ENCODE data around the gene SF3B4.

The SF3B4 gene

DNA sequence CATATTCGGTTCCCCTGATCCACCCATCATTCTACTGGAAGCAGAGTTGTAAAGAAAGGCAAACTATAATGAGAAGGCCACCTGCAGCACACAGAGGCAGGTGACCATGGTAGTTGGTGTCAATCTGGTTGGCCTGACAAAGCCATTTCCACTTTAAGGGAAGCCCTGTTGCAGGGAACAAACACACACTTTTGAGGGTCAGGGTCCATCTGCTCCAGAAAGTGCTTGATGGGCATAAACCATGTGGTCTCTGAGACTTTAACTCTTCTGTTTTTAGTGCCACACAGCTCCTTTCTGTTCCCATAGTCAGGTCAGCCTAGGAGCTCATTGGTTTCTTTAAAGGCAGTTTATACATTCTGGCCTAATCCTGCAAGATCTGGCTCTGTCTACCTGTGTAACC lies 45.7 kb downstream of the SF3B4 start:
- no peak for ATAC-seq (ENCODE audit: low read depth)
- H3K27ac ChIP-seq (ENCODE audit: poor library complexity, severe bottlenecking) = no peak overlapping the region
- TF ChIP-seq, protein P1, sequence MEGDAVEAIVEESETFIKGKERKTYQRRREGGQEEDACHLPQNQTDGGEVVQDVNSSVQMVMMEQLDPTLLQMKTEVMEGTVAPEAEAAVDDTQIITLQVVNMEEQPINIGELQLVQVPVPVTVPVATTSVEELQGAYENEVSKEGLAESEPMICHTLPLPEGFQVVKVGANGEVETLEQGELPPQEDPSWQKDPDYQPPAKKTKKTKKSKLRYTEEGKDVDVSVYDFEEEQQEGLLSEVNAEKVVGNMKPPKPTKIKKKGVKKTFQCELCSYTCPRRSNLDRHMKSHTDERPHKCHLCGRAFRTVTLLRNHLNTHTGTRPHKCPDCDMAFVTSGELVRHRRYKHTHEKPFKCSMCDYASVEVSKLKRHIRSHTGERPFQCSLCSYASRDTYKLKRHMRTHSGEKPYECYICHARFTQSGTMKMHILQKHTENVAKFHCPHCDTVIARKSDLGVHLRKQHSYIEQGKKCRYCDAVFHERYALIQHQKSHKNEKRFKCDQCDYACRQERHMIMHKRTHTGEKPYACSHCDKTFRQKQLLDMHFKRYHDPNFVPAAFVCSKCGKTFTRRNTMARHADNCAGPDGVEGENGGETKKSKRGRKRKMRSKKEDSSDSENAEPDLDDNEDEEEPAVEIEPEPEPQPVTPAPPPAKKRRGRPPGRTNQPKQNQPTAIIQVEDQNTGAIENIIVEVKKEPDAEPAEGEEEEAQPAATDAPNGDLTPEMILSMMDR (IDR thresholded peaks at IDR 0.05; ENCODE audit: poor library complexity, severe bottlenecking) = no peak

DNA sequence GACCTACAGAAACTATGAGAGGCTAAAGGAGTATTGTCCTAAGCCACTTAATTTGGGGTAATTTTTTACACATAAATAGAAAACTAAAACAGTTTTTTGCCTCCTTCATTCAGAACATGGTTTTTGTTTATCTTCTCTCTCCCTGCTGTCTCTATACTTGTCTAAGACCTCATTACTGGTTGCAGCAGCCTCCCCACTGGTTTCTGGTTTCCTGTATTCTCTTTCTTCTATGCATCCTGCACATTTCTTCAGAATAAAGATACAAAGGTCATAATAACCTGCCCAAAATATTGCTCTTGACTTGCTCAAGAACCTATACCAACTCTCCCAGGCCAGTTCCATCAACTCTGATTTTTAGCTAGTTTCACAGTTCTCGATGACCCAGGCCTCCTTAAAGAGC lies 48.0 kb downstream of the SF3B4 start:
- TF ChIP-seq, protein P1 (IDR thresholded peaks at IDR 0.05; ENCODE audit: poor library complexity, severe bottlenecking) = no peak
- H3K27ac ChIP-seq (ENCODE audit: poor library complexity, severe bottlenecking) = no peak overlapping the region
- no peak for DNase-seq (ENCODE audit: low spot score)

More for the DNA sequence above, 45.7 kb downstream of the SF3B4 start:
- Histone ChIP-seq H3K9me3 (ENCODE audit: severe bottlenecking) (no peaks in the 10 kb centered on the region), H3K4me1 (ENCODE audit: insufficient read depth, poor library complexity, severe bottlenecking) (peaks cover 9% of the 10 kb centered on the region), H3K4me3 (ENCODE audit: severe bottlenecking) (no peak overlapping the region), H3K36me3 (ENCODE audit: low read depth) (no peaks in the 10 kb centered on the region), H3K27me3 (ENCODE audit: insufficient read depth, poor library complexity, severe bottlenecking) (no peaks in the 10 kb centered on the region)
- DNase-seq (ENCODE audit: low spot score) = no peak

DNA sequence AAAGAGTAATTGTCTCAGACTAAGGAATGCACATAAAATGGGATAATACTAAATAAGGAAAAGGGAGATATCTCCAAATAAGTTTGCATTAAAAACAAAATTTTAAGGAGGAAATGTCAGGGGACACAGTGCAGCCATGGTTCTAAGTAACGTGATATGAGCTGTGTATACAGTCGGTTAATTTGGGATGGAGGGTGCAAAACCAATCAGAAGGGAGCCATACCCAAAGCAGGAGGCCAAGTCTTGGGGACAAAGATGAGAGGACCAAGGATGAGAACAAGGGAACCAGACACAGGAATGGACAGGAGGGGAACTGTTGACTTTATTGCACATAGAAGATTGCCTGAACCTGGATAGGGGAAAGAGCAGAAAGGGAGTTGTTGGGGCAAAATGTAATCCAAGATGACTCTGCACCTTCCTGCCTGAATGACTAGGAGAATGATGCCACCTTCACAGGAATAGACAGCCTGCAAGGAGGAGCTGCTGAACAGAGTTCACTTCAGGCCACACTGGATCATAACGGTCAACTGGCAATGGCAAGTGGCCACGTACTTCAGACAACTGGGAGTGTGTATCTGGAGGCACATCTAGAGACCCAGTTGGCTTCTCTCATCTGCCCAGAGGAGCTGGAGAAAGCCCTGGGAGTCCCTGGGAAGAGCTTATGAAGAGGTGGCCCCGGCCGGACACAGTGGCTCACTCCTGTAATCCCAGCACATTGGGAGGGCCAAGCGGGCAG lies 50.2 kb downstream of the SF3B4 start:
- ATAC-seq (ENCODE audit: low read depth) (no peak), DNase-seq (ENCODE audit: low spot score) (no peak)
- Histone ChIP-seq H3K36me3 (ENCODE audit: low read depth) (no peaks in the 10 kb centered on the region), H3K9me3 (ENCODE audit: severe bottlenecking) (no peaks in the 10 kb centered on the region), H3K27ac (ENCODE audit: poor library complexity, severe bottlenecking) (no peak overlapping the region), H3K4me3 (ENCODE audit: severe bottlenecking) (no peak overlapping the region), H3K4me1 (ENCODE audit: insufficient read depth, poor library complexity, severe bottlenecking) (no peaks in the 10 kb centered on the region), H3K27me3 (ENCODE audit: insufficient read depth, poor library complexity, severe bottlenecking) (no peaks in the 10 kb centered on the region)
- TF ChIP-seq, protein P1 (IDR thresholded peaks at IDR 0.05; ENCODE audit: poor library complexity, severe bottlenecking) = no peak

More for the DNA sequence above, 48.0 kb downstream of the SF3B4 start:
- H3K36me3 ChIP-seq (ENCODE audit: low read depth) = no peaks in the 10 kb centered on the region
- H3K4me3 ChIP-seq (ENCODE audit: severe bottlenecking) = no peak overlapping the region
- H3K4me1 ChIP-seq (ENCODE audit: insufficient read depth, poor library complexity, severe bottlenecking) = peaks cover 2% of the 10 kb centered on the region
- H3K9me3 ChIP-seq (ENCODE audit: severe bottlenecking) = no peaks in the 10 kb centered on the region
- no peak for ATAC-seq (ENCODE audit: low read depth)
- H3K27me3 ChIP-seq (ENCODE audit: insufficient read depth, poor library complexity, severe bottlenecking) = no peaks in the 10 kb centered on the region
